ENCODE data around the gene TBC1D26. TPM values are rescaled to one million over a fixed set of nuclear protein-coding genes. Genes with fewer than 3 reads are reported as not detected.
"Not testable (repeated sequence)": the region's sequence is repeated elsewhere in the genome, so short reads cannot be mapped to it uniquely, and the experiment has no call there.

The TBC1D26 gene
- total and polyA plus RNA-seq, 2 of the 4 experiments (the other 2 are of a cell fraction): 0.02 TPM; not detected in 1

DNA sequence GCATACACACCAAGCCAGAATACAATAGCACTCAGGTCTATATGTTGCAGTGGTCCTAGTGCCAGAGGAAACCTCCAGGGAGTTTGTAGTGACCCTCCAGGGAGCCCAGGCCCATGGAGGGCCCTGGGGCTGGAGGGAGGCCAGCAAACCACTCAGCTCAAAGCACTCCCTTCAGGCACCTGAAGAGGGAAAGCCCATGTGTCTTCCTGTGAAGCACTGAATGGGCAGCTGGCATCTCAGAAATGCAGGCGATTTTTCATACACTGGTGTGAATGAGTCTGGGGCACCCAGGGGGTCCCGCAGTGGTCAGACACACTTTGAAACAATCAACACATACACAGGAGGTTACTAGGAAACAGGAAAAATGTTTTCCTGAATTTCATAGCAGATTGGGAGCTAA, 12.8 kb downstream of the TBC1D26 start:
- H4K91ac ChIP-seq (ENCODE audit: insufficient read depth, low read depth, low read length): no peak overlapping the region
- no peaks in the 10 kb centered on the region for H3K36me3 ChIP-seq (ENCODE audit: control insufficient read depth, insufficient read depth, low read length)
- BruUV-seq (replicated peaks): no TSS peak
- H2AK5ac ChIP-seq (ENCODE audit: low read depth, low read length): no peak overlapping the region
- intact Hi-C loops (cut with micrococcal nuclease): no loop called here
- no peaks in the 10 kb centered on the region for H4K20me1 ChIP-seq (ENCODE audit: insufficient read depth, low read length)
- no peak overlapping the region for H2BK20ac ChIP-seq (ENCODE audit: low read depth, low read length)
- peaks cover 10% of the 10 kb centered on the region for H3K27me3 ChIP-seq (ENCODE audit: control insufficient read depth, insufficient read depth, low read length)
- H3K18ac ChIP-seq (ENCODE audit: low read depth, low read length): no peak overlapping the region
- H2BK120ac ChIP-seq (ENCODE audit: low read depth, low read length): no peak overlapping the region
- no peaks in the 10 kb centered on the region for H3K79me1 ChIP-seq (ENCODE audit: low read depth in 1 of 2, low read length in 2 of 2)
- H3K4me2 ChIP-seq (ENCODE audit: low read depth, low read length): no peak overlapping the region
- no peak overlapping the region for H3K56ac ChIP-seq (ENCODE audit: extremely low read depth, insufficient read depth, low read length)
- DNase-seq (no peak), ATAC-seq (ENCODE audit: low read depth) (no peak)
- H2AFZ ChIP-seq (replicated peaks; ENCODE audit: low read length, poor library complexity): no peak overlapping the region
- H3K9me3 ChIP-seq (ENCODE audit: control insufficient read depth, insufficient read depth, low read length): peaks cover 4% of the 10 kb centered on the region; the same call in 1 of the 2 replicates
- no peak overlapping the region for H4K8ac ChIP-seq (ENCODE audit: low read depth in 2 of 2, low read length in 2 of 2)
- no peaks in the 10 kb centered on the region; the same call in 1 of the 2 replicates for H3K4me1 ChIP-seq (ENCODE audit: control insufficient read depth, insufficient read depth, low read length)
- H3K14ac ChIP-seq (replicated peaks; ENCODE audit: low read depth, low read length): no peak overlapping the region
- dilution Hi-C loops (cut with HindIII; ENCODE audit: low sequenced_read_pairs, unreplicated experiment): no loop called here
- no peak overlapping the region for H3K23ac ChIP-seq (ENCODE audit: low read depth, low read length)
- H3K9me1 ChIP-seq (ENCODE audit: insufficient read depth, low read length): no peaks in the 10 kb centered on the region
- no peak overlapping the region for H3K27ac ChIP-seq (ENCODE audit: insufficient read depth, low read length)
- no peak overlapping the region for H3K9ac ChIP-seq (ENCODE audit: low read depth, low read length)
- no peak overlapping the region for H2BK15ac ChIP-seq (ENCODE audit: low read depth, low read length)
- ChIA-PET POLR2A (ENCODE audit: unreplicated experiment) (no interaction called here), CTCF (no interaction called here)
- no CpG with 5 or more reads among the region's 2 CpGs for WGBS, 2 experiments (ENCODE audit: extremely low coverage in 2 of 2, insufficient read length in 1 of 2)
- no peak for TF ChIP-seq RFX5 (IDR thresholded peaks at IDR 0.05; ENCODE audit: low read depth, low read length)
- TF ChIP-seq CHD1 (IDR thresholded peaks at IDR 0.05; ENCODE audit: low read depth, low read length): no peak
- no peak for TF ChIP-seq MAZ (IDR thresholded peaks at IDR 0.05; ENCODE audit: borderline replicate concordance, low read depth, low read length)
- no peak for TF ChIP-seq USF2 (IDR thresholded peaks at IDR 0.05; ENCODE audit: low read depth, low read length)
- no peak overlapping the region for H3K4ac ChIP-seq (ENCODE audit: low read depth, low read length)
- no peak overlapping the region for H3K4me3 ChIP-seq (ENCODE audit: insufficient read depth, low read depth, low read length)
- in situ Hi-C loops (cut with MboI; ENCODE audit: low sequenced_read_pairs): no loop called here
- no peak overlapping the region for H4K5ac ChIP-seq (ENCODE audit: low read depth, low read length)
- H2BK5ac ChIP-seq (ENCODE audit: low read depth, low read length, poor library complexity, severe bottlenecking): no peak overlapping the region
- H2AK9ac ChIP-seq (replicated peaks; ENCODE audit: low read depth, low read length, poor library complexity): no peak overlapping the region

DNA sequence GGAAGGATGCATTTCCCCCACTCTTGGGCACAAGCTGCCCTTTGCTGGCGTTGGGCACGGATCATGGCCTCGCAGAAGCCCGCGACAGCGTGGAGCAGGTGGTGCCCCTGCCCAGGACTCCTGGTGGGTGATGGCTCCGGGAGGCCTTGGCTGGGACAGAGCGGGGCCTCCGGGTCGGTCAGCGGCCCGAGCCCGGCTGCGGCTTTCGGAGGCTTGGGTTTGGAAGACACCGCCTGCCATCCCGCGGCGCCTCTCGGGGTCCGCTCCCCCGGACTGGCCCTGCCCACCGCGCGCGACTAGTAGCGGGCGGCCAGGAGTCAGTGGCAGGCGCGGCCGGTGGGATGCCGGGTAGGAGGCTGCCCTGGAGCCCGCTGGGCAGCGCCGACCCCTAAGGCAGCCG, 17.3 kb downstream of the TBC1D26 start:
- H3K4me2 ChIP-seq (ENCODE audit: low read depth, low read length); H4K5ac ChIP-seq (ENCODE audit: low read depth, low read length); DNase-seq; H2AK9ac ChIP-seq (replicated peaks; ENCODE audit: low read depth, low read length, poor library complexity); H3K79me1 ChIP-seq (ENCODE audit: low read depth in 1 of 2, low read length in 2 of 2); POLR2A ChIA-PET (ENCODE audit: unreplicated experiment); ATAC-seq (ENCODE audit: low read depth); H3K4me3 ChIP-seq (ENCODE audit: insufficient read depth, low read depth, low read length); H2AK5ac ChIP-seq (ENCODE audit: low read depth, low read length); H3K23ac ChIP-seq (ENCODE audit: low read depth, low read length); H3K9ac ChIP-seq (ENCODE audit: low read depth, low read length); H3K27me3 ChIP-seq (ENCODE audit: control insufficient read depth, insufficient read depth, low read length); H3K56ac ChIP-seq (ENCODE audit: extremely low read depth, insufficient read depth, low read length); H2AFZ ChIP-seq (replicated peaks; ENCODE audit: low read length, poor library complexity); H3K9me1 ChIP-seq (ENCODE audit: insufficient read depth, low read length); intact Hi-C loops (cut with micrococcal nuclease); H3K18ac ChIP-seq (ENCODE audit: low read depth, low read length); H3K9me3 ChIP-seq (ENCODE audit: control insufficient read depth, insufficient read depth, low read length); CTCF ChIA-PET; H3K27ac ChIP-seq (ENCODE audit: insufficient read depth, low read length); dilution Hi-C loops (cut with HindIII; ENCODE audit: low sequenced_read_pairs, unreplicated experiment); H3K14ac ChIP-seq (replicated peaks; ENCODE audit: low read depth, low read length); H2BK5ac ChIP-seq (ENCODE audit: low read depth, low read length, poor library complexity, severe bottlenecking); H2BK120ac ChIP-seq (ENCODE audit: low read depth, low read length); H4K20me1 ChIP-seq (ENCODE audit: insufficient read depth, low read length); H3K36me3 ChIP-seq (ENCODE audit: control insufficient read depth, insufficient read depth, low read length); H3K4me1 ChIP-seq (ENCODE audit: control insufficient read depth, insufficient read depth, low read length); H3K4ac ChIP-seq (ENCODE audit: low read depth, low read length); H2BK15ac ChIP-seq (ENCODE audit: low read depth, low read length); BruUV-seq (replicated peaks); H4K8ac ChIP-seq (ENCODE audit: low read depth in 2 of 2, low read length in 2 of 2); H4K91ac ChIP-seq (ENCODE audit: insufficient read depth, low read depth, low read length); H2BK20ac ChIP-seq (ENCODE audit: low read depth, low read length); in situ Hi-C loops (cut with MboI; ENCODE audit: low sequenced_read_pairs): not testable (repeated sequence)
- no CpG with 5 or more reads among the region's 36 CpGs for WGBS, 2 experiments (ENCODE audit: extremely low coverage in 2 of 2, insufficient read length in 1 of 2)

Data from IMR-90 (cell line).